Stomach (tissue), 4 donors: Measurements from ENCODE around the gene ANTKMT.

ENCODE experiments used
- EP300 ChIP-seq: sonication (generic); formaldehyde crosslinking; IDR thresholded peaks from one replicate; pipeline ENCODE4 v1.6.1; 2017; ENCODE audit warnings: antibody characterized with exemption
- TF ChIP-seq, protein P1 (sequence below), 7 experiments: fragments of 450-650 bp in 4 of 7; fragments of 200-600 bp in 3 of 7; sonication (generic) in 3 of 7; IDR thresholded peaks; one replicate each; pipeline ENCODE4 v1.5.1; 2016 to 2019; ENCODE audit warnings: antibody characterized with exemption in 7 of 7, control low read depth in 2 of 7, mild to moderate bottlenecking in 1 of 7

DNA sequence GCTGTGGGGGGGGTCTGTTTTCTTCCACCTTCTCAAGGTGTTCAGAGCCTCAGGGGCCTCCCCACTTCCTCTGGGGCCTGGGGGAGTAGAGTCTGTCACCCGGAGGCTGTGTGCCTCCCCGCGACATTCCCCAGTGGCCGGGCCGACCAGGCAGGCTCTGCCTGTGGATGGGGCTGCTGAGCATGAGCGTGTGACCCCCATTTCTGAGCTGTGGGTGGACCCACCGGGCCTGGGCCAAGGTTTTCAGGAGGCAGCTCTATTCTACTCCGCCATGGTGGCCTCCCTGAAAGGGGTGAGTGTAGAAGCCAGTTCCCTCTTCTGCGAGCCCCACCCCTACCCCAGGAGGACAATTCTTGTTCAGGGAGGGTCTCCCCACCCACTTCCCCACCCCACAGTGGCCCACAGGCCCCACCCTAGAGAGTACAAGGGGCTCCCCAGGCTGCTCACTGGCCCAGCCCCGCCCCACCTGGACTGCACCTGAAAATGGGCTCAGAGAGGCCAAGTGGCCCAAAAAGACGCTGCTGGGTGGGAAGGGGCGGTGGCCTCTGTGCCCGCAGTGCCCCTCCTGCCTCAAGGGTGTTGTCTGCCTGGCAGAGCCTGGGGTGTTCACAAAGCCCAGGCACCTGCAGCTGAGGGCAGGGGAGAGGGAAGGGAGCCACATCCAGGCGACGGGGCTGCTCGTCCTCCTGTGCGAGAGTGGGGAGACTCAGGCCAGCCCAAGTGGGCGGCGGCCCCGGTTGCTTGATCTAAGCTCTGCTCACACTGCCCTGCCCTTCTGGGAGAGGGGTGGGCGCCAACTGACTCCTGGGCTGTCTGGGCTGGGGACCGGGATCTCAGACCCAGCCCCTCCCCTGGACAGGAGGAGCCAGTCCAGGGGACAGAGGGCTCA lies 40.9 kb downstream of the ANTKMT start:
- TF ChIP-seq, protein P1, sequence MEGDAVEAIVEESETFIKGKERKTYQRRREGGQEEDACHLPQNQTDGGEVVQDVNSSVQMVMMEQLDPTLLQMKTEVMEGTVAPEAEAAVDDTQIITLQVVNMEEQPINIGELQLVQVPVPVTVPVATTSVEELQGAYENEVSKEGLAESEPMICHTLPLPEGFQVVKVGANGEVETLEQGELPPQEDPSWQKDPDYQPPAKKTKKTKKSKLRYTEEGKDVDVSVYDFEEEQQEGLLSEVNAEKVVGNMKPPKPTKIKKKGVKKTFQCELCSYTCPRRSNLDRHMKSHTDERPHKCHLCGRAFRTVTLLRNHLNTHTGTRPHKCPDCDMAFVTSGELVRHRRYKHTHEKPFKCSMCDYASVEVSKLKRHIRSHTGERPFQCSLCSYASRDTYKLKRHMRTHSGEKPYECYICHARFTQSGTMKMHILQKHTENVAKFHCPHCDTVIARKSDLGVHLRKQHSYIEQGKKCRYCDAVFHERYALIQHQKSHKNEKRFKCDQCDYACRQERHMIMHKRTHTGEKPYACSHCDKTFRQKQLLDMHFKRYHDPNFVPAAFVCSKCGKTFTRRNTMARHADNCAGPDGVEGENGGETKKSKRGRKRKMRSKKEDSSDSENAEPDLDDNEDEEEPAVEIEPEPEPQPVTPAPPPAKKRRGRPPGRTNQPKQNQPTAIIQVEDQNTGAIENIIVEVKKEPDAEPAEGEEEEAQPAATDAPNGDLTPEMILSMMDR (IDR thresholded peaks at IDR 0.05), result no peak
- no peak for TF ChIP-seq EP300
